Activated CD4-positive, alpha-beta T cell treated with anti-CD3 and anti-CD28 coated beads, Interleukin-2, amount 50 U/mL, for 48 hours (primary cell): ENCODE data around the gene FLYWCH2.

Experiments
- DNase-seq, 2 experiments: peaks; one replicate each; pipeline ENCODE4 v3.0.0-alpha.2; 2020

FLYWCH2 gene

GRCh38 chr16:2854700-2855309 lies 28.2 kb upstream of the FLYWCH2 start:
- DNase-seq: peak; percentile 39 to 55

GRCh38 chr16:2855536-2855935 lies 27.5 kb upstream of the FLYWCH2 start:
- DNase-seq: no peak

DNA sequence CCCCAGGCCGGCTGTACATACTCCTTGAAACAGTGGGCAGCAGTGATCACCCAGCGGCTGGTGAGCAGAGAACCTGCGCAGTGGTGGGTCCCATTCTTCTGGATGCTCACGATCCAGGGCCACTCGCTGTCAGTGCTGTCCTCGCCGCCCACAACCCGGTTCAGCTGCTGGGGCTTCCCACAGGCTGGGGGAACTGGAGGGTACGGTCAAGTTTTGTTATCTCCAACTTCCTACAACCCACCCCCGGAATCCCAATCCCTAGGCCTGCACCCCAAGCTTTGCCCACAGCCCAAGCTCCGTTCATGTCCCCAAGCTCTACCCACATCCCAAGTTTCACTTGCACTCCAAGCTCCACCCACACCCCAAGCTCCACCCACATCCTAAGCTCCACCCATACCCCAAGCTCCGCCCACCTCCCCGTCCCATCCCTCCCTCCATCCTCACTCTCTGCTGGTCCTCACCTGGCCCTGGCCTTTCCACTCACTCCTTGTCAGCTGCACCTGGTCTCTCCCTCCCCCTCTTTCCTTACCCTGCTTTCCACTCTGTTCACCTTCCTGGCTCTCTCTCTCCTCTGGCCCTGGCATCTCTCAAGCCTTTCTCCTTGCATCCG lies 26.8 kb upstream of the FLYWCH2 start:
- peak; percentile 40 to 47 for DNase-seq

DNA sequence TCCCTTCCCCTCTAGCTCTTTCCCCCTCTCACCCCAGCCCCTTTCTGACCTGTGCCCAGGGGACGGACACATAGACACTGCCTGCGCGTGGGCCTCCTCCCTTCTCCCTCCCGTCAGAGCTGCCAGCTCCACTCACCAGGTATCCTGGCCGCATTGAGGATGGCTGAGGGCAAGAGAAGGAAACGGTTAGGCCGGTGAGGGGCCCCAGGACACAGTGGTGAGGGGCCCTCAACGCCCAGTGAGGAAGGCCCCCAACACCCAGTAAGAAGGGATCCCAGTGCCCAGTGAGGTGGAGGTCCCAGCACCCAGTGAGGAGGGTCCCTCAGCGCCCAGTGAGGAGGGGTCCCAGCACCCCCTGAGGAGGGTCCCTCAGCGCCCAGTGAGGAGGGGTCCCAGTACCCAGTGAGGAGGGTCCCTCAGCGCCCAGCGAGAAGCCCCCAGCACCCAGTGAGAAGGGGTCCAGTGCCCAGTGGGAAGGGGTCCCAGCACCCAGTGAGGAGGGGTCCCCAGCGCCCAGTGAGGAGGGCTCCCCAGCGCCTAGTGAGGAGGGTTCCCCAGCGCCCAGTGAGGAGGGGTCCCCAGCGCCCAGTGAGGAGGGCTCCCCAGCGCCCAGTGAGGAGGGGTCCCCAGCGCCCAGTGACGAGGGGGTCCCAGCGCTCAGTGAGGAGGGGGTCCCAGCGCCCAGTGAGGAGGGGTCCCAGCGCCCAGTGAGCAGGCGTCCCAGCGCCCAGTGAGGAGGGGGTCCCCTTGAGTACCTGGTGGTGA lies 26.1 kb upstream of the FLYWCH2 start:
- DNase-seq: no peak

DNA sequence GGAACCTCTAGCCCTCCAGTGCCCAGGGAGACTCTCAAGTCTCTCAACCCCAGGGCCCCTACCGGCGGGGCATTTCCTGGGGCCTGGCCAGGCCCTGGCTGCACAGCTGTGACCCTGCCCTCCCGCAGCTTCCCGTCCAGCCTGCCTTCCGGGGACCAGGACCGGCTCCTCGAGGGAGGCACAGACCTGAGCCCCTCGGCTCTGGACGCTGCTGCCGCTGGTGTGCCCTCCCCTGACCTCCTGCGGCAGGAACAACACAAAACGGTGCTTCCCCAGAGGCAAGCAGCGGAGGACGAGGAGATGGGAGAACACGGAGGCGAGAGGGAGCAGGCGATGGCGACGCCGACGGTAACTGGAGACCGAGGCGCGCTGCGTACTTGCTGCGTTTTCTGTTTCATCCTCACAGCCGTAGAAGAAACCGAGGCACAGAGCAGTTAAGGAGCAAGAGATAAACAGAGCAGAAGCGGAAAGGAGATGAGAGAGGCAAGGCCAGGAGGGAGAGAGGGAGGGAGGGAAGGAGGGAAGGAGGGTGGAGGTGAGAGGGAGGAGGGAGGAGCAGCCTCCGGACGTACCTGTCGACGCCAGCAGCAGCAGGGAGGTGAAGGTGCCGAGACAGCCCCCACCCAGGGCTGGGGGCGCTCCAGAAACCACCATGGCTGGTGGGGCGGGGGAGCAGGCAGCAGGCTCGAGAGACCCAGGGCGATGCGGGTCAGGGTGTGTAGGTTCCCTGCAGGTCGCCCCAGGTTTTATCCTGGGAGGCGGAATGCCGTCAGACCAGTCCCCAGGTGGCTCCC lies 25.4 kb upstream of the FLYWCH2 start, which contains the start of gene PRSS22:
Gene PRSS22, minus strand, starts transcription at position 720 of the 794 bp plus-strand sequence. Its CDS starts 66 bp downstream, at position 654.
- peak in 1 of 2 experiments; percentile 33 for DNase-seq

DNA sequence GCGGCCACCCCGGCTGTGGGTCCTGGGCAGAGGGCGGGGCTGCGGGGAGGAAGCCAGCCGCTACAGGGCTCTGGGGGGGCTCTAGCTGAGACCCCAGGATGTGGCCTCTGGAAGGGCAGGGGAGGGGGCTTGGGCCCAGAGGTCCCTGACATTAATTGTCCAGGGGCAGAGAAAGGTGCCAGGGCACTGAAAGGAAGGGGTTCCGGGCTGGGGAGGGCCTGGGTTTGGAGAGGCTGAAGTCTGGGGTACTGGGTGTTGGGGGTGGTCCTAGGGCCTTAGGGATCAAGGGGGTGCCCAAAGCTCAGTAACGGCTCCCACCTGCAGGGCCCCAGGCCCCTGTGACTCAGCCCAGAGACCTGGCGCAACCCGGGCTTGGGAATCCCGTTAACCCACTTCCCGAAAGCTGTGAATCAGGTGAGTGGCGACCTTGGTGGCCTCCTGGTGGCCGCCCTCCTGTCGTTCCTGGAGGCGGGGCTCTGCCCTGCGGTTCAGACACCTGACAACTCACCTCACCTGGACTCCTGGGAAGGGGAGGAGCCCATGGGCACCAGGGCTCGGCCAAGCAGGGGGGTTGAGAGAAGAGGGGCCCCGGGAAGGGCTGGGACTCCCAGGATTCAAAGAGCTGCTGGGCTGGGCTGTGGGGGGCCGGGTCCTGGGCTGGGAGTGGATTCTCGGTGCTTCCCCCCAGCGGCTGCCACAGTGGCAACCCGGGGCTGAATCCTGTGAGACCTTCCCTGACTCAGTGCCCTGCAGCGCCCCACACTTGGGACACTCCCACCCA lies 24.6 kb upstream of the FLYWCH2 start:
- peak in 1 of 2 experiments; percentile 20 for DNase-seq

GRCh38 chr16:2859686-2860265 lies 23.2 kb upstream of the FLYWCH2 start:
- DNase-seq: no peak

GRCh38 chr16:2860826-2861567 lies 22.0 kb upstream of the FLYWCH2 start:
- no peak for DNase-seq

DNA sequence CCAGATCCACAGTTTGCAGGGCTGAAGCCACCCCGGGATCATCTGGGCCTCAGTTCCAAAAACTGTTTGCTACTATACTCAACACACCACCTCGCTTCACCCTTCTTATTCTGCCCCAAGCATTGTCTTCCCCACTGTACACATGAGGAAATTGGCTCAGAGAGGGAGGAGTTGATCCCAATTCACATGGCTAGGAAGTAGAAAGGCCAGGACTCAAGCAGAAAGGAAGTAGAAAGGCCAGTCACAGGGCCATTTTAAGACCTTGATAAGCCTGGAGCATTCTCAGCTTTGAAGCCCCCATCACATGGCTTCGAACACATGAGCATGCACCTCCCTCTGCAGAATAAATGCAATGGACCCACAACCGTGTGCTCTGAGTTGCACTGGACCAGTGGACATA lies 17.4 kb upstream of the FLYWCH2 start:
- no peak for DNase-seq

DNA sequence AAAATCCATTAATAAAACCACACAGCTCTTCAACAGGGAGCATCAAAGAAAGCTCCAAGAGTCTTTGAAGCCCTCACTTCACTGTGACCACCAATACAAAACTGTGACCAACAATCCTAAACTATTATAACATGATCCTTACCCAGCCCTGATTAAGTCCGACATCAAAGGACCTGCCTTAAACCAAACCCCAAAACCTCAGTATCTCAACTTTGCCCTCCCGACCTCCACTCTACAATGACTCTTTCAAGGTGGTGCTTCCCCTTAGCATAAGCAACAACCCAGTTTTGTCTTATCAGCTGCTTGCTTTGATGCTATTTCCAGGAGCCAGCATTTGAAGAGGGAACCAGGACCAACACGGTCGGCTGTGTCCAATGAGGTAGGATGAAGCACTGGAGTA lies 16.6 kb upstream of the FLYWCH2 start:
- DNase-seq: no peak

DNA sequence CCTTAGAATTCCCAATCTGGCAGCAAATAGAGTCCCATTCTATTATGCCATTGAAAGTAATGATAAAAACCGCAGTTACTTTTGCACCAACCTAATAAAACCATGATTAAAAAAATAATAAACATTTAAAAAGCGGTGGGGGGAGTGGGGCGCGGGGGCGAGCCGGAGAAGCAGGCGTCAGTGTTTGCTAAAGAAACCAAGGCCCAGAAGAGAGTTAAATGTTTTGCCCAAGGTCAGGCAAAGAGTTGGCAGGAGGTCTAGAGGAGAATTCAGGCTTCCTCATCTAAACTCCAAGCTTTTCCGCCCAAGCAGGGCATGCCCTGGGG lies 15.4 kb upstream of the FLYWCH2 start:
- no peak for DNase-seq

GRCh38 chr16:2867987-2868789 lies 14.8 kb upstream of the FLYWCH2 start:
- peak; percentile 99 for DNase-seq

DNA sequence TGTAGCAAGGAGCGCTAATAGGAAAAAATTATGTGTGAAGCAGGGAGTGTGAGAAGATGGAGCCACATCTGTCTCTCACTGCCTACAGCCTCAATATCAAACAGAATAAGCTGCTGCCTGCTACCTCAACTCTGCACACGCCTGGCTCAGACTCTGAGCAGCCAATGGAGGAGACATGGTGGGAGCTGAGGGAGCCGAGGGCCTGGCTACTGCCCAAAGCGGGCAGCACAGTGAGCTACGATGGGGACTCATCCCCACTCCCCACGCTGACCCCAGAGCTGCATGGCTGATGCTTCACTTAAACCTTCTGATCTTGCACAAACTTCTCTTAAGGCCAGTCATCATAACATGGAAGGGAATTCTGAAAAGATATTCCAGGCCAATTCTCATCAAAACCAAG lies 11.1 kb upstream of the FLYWCH2 start:
- DNase-seq: no peak

GRCh38 chr16:2874032-2874911 lies 8.7 kb upstream of the FLYWCH2 start:
- no peak for DNase-seq

GRCh38 chr16:2874912-2875362 lies 8.1 kb upstream of the FLYWCH2 start:
- peak; percentile 68 to 76 for DNase-seq

GRCh38 chr16:2879854-2880508 lies 3.0 kb upstream of the FLYWCH2 start:
- DNase-seq: no peak

- DNase-seq: peak; percentile 42 to 53
Measured at GRCh38 chr16:2881783-2882649, 999 bp upstream of the FLYWCH2 start.

- peak; percentile 22 to 28 for DNase-seq
Measured at GRCh38 chr16:2883458-2883908, 468 bp downstream of the FLYWCH2 start.
